Measurements from ENCODE around the gene ABCB4. TPM values are rescaled to one million over a fixed set of nuclear protein-coding genes. Genes with fewer than 3 reads are reported as not detected.

The ABCB4 gene
- total RNA-seq, 2 donors from 2014 or later, result 4.2 to 7.4 TPM

- no peaks in the 10 kb centered on the region for H3K9me3 ChIP-seq
- no peak overlapping the region for H3K4me3 ChIP-seq
- no peaks in the 10 kb centered on the region for H3K4me1 ChIP-seq
- no peaks in the 10 kb centered on the region for H3K36me3 ChIP-seq
- DNase-seq (ENCODE audit: low spot score), result no peak
- H3K27ac ChIP-seq, result no peak overlapping the region
- no peaks in the 10 kb centered on the region for H3K27me3 ChIP-seq
- TF ChIP-seq, protein P1, sequence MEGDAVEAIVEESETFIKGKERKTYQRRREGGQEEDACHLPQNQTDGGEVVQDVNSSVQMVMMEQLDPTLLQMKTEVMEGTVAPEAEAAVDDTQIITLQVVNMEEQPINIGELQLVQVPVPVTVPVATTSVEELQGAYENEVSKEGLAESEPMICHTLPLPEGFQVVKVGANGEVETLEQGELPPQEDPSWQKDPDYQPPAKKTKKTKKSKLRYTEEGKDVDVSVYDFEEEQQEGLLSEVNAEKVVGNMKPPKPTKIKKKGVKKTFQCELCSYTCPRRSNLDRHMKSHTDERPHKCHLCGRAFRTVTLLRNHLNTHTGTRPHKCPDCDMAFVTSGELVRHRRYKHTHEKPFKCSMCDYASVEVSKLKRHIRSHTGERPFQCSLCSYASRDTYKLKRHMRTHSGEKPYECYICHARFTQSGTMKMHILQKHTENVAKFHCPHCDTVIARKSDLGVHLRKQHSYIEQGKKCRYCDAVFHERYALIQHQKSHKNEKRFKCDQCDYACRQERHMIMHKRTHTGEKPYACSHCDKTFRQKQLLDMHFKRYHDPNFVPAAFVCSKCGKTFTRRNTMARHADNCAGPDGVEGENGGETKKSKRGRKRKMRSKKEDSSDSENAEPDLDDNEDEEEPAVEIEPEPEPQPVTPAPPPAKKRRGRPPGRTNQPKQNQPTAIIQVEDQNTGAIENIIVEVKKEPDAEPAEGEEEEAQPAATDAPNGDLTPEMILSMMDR (IDR thresholded peaks at IDR 0.05), result no peak
Observed at GRCh38 chr7:87494454-87494853, 19.0 kb upstream of the ABCB4 start.

- Histone ChIP-seq H3K27ac (no peak overlapping the region), H3K9me3 (no peaks in the 10 kb centered on the region), H3K36me3 (no peaks in the 10 kb centered on the region), H3K27me3 (no peaks in the 10 kb centered on the region), H3K4me3 (no peak overlapping the region), H3K4me1 (no peaks in the 10 kb centered on the region)
- TF ChIP-seq, protein P1 (IDR thresholded peaks at IDR 0.05), result no peak
- DNase-seq (ENCODE audit: low spot score), result no peak
Observed at GRCh38 chr7:87483131-87483530, 7.7 kb upstream of the ABCB4 start.

- Histone ChIP-seq H3K9me3 (no peaks in the 10 kb centered on the region), H3K4me3 (no peak overlapping the region), H3K27ac (no peak overlapping the region), H3K27me3 (no peaks in the 10 kb centered on the region), H3K36me3 (no peaks in the 10 kb centered on the region), H3K4me1 (no peaks in the 10 kb centered on the region)
- TF ChIP-seq, protein P1 (IDR thresholded peaks at IDR 0.05), result no peak
- DNase-seq (ENCODE audit: low spot score), result no peak
Observed at GRCh38 chr7:87482115-87482514, 6.6 kb upstream of the ABCB4 start.

DNA sequence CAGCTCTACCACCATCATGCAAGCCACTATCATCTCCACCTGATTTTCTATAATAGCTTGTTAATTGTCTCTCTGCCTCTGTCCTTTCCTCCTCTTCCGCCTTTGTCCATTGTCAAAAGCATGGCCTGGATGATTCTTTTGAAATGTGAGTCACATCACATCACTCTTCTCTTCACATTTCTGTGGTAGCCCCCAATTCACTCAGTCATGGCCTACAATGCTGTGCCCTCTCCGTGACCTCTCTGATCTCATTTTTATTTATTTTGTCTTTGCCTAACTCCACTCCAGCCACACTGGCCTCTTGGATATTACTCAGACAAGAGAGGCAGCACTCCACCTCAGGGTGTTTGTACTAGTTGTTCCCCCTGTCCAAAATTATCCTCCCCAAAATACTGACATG is 4.9 kb upstream of the ABCB4 start:
- TF ChIP-seq, protein P1 (IDR thresholded peaks at IDR 0.05), result no peak
- DNase-seq (ENCODE audit: low spot score), result no peak
- Histone ChIP-seq H3K27me3 (no peaks in the 10 kb centered on the region), H3K9me3 (no peaks in the 10 kb centered on the region), H3K4me3 (no peak overlapping the region), H3K27ac (no peak overlapping the region), H3K36me3 (no peaks in the 10 kb centered on the region), H3K4me1 (peaks cover 0 to 7% of the 10 kb centered on the region in 2 donors)

DNA sequence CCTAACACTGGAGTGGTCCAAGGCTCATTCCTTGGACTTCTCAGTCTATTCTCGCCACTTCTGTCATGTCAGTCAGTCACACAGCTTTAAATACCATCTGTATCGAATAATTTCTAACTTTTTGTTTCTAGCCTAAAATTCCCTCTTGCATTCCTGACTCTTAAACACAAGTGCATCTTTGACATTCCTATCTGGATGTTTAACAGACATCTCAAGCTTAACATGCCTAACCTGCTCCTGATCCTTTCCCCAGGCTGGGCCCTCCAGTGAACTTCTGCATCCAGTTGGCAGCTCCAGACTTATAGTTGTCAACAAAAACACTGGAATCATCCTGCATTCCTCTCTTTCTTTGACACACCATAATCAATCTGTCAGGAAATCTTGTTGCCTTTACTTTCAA is 4.5 kb upstream of the ABCB4 start:
- H3K27me3 ChIP-seq, result no peaks in the 10 kb centered on the region
- no peak overlapping the region for H3K27ac ChIP-seq
- H3K36me3 ChIP-seq, result no peaks in the 10 kb centered on the region
- TF ChIP-seq, protein P1 (IDR thresholded peaks at IDR 0.05), result no peak
- no peak for DNase-seq (ENCODE audit: low spot score)
- no peak overlapping the region for H3K4me3 ChIP-seq
- H3K9me3 ChIP-seq, result no peaks in the 10 kb centered on the region
- peaks cover 0 to 11% of the 10 kb centered on the region in 2 donors for H3K4me1 ChIP-seq

GRCh38 chr7:87476179-87476557 is 688 bp upstream of the ABCB4 start:
- TF ChIP-seq, protein P1 (IDR thresholded peaks at IDR 0.05), result no peak
- no peaks in the 10 kb centered on the region for H3K9me3 ChIP-seq
- H3K27me3 ChIP-seq, result no peaks in the 10 kb centered on the region
- H3K4me3 ChIP-seq, result peak overlapping the region; percentile 53 to 60
- no peaks in the 10 kb centered on the region for H3K36me3 ChIP-seq
- H3K4me1 ChIP-seq, result peaks cover 0 to 18% of the 10 kb centered on the region in 2 donors
- no peak for DNase-seq (ENCODE audit: low spot score)
- H3K27ac ChIP-seq, result peak overlapping the region in 1 of 2 donors; percentile 89

Data from right atrium auricular region (tissue), 2 donors.